Stimulated activated naive B cell treated with anti-CD40 and anti-IgM and Interleukin-4, amounts not matched to agents 10 μg/mL and 1 μg/mL and 100 μg/mL, for 72 hours (primary cell): ENCODE data around the gene ANKRD63.

Experiments used
- ATAC-seq, 2 donors: fragments of 150-1000 bp; cut with Tn5 transposase; replicated peaks; 2 replicates each; pipeline ENCODE4 v1.10.0; 2021; ENCODE audit warnings: moderate library complexity in 1 of 2
- DNase-seq: peaks from one replicate; pipeline ENCODE4 v3.0.0; 2021
- H3K27ac Mint-ChIP-seq: one replicate; pipeline ENCODE4 v1.8.0; 2022; ENCODE audit warnings: mild to moderate bottlenecking, mixed read lengths
- H3K27me3 Mint-ChIP-seq, 2 donors: one replicate each; pipeline ENCODE4 v1.8.0; 2022; ENCODE audit warnings: mixed read lengths in 2 of 2
- H3K36me3 Mint-ChIP-seq, 2 donors: one replicate each; pipeline ENCODE4 v1.8.0; 2022; ENCODE audit warnings: mixed read lengths in 2 of 2, mild to moderate bottlenecking in 1 of 2
- H3K4me1 Mint-ChIP-seq, 2 donors: one replicate each; pipeline ENCODE4 v1.8.0; 2022; ENCODE audit warnings: mixed read lengths in 2 of 2, mild to moderate bottlenecking in 1 of 2
- H3K4me3 Mint-ChIP-seq, 2 donors: one replicate each; pipeline ENCODE4 v1.8.0; 2022; ENCODE audit warnings: mild to moderate bottlenecking in 2 of 2, mixed read lengths in 2 of 2, moderate library complexity in 1 of 2
- H3K9me3 Mint-ChIP-seq, 2 donors: one replicate each; pipeline ENCODE4 v1.8.0; 2022; ENCODE audit warnings: mixed read lengths in 2 of 2, mild to moderate bottlenecking in 1 of 2

The ANKRD63 gene, protein sequence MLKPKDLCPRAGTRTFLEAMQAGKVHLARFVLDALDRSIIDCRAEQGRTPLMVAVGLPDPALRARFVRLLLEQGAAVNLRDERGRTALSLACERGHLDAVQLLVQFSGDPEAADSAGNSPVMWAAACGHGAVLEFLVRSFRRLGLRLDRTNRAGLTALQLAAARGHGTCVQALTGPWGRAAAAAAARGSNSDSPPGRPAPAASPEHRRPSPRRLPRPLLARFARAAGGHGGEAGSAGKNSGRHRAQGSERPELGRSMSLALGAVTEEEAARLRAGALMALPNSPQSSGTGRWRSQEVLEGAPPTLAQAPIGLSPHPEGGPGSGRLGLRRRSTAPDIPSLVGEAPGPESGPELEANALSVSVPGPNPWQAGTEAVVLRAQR

DNA sequence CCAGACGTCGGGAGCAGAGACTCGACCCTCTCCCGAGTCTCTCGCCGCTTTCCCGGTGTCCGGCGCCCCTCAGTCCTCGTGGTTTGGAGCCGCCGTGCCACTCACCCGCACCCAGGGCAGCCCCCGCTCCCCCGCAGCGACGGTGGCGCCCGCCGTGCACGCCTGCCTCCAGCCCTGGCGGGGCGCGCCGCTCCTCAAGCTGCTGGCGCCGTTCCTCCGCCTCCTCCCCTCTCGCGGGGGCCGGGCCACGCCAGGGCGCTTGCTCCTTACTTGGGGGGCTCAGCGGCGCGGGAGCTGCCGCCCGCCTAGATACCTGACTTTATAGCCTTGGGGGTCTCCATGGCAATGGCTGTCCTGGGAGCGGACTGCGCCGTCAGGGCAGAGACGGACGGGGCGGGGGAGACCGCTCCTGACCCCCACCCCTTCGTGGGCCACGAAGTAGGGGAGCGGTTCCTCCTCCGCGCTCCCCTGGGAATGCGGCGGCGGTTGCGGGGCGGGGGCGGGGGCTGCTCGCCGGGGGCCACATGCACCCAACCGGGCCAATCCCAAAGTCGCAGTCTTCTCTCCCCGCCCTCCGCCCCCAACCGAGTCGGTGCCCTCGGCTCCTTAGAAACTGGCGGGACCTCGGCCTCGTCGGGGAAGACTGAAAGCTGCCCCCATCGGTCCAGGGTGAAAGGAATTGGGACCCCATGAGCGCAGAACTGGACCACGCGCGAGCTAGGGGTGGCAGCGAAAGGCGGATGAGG is at the start of gene ANKRD63:
Gene ANKRD63 (minus strand): TSS at position 196 of the 746 bp plus-strand sequence. CDS start 478 bp downstream, outside the sequence.
- Mint-ChIP-seq H3K4me1 (peaks cover 14 to 31% of the 10 kb centered on the region in 2 donors), H3K27me3 (peaks cover 21 to 33% of the 10 kb centered on the region in 2 donors), H3K36me3 (peaks cover 2 to 5% of the 10 kb centered on the region in 2 donors), H3K9me3 (no peaks in the 10 kb centered on the region), H3K4me3 (peak within 1 kb of the TSS; percentile 79 to 83), H3K27ac (peak within 1 kb of the TSS; percentile 81)
- ATAC-seq: peak; percentile 62 to 67
- peak; percentile 29 for DNase-seq

- Mint-ChIP-seq H3K4me3 (no peak overlapping the region), H3K27ac (no peak overlapping the region), H3K27me3 (peaks cover 4 to 24% of the 10 kb centered on the region in 2 donors), H3K36me3 (peaks cover 8 to 11% of the 10 kb centered on the region in 2 donors), H3K4me1 (peaks cover 34 to 77% of the 10 kb centered on the region in 2 donors), H3K9me3 (no peaks in the 10 kb centered on the region)
- ATAC-seq (no peak), DNase-seq (no peak)
Measured at GRCh38 chr15:40332113-40332781, 49.4 kb upstream of the ANKRD63 start.

DNA sequence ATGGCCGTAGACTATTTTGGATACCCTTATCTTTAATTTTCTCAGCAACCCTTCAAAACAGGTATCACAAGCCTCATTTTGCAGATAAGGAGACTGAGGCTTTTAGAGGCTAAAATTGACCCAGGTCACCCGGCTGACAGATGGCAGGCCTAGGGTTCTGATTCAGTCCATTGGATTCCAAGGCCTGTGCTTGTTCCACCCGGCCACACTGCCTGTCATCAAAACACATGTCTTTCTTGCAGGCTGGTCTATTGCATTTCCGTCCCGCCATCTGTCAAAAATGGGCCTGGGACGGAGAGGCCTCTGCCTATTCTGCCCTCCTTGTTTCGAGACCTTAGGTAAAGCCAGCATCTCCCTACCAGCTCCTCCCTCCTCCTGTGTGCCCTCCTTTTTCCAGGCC is 48.8 kb upstream of the ANKRD63 start:
- H3K4me1 Mint-ChIP-seq: peaks cover 33 to 71% of the 10 kb centered on the region in 2 donors
- peaks cover 0 to 19% of the 10 kb centered on the region in 2 donors for H3K27me3 Mint-ChIP-seq
- H3K4me3 Mint-ChIP-seq: no peak overlapping the region
- peaks cover 8 to 12% of the 10 kb centered on the region in 2 donors for H3K36me3 Mint-ChIP-seq
- DNase-seq (no peak), ATAC-seq (no peak)
- H3K27ac Mint-ChIP-seq: no peak overlapping the region
- H3K9me3 Mint-ChIP-seq: no peaks in the 10 kb centered on the region

- Mint-ChIP-seq H3K9me3 (no peaks in the 10 kb centered on the region), H3K27ac (no peak overlapping the region), H3K4me3 (no peak overlapping the region), H3K36me3 (peaks cover 10 to 15% of the 10 kb centered on the region in 2 donors), H3K27me3 (peaks cover 0 to 14% of the 10 kb centered on the region in 2 donors), H3K4me1 (peaks cover 31 to 65% of the 10 kb centered on the region in 2 donors)
- no peak for DNase-seq
- ATAC-seq: no peak
Measured at GRCh38 chr15:40331026-40331425, 48.2 kb upstream of the ANKRD63 start.

GRCh38 chr15:40330368-40330836 is 47.5 kb upstream of the ANKRD63 start:
- Mint-ChIP-seq H3K4me1 (peaks cover 28 to 65% of the 10 kb centered on the region in 2 donors), H3K4me3 (no peak overlapping the region), H3K36me3 (peaks cover 10 to 15% of the 10 kb centered on the region in 2 donors), H3K27ac (no peak overlapping the region), H3K27me3 (peaks cover 0 to 10% of the 10 kb centered on the region in 2 donors), H3K9me3 (no peaks in the 10 kb centered on the region)
- ATAC-seq (no peak), DNase-seq (no peak)

DNA sequence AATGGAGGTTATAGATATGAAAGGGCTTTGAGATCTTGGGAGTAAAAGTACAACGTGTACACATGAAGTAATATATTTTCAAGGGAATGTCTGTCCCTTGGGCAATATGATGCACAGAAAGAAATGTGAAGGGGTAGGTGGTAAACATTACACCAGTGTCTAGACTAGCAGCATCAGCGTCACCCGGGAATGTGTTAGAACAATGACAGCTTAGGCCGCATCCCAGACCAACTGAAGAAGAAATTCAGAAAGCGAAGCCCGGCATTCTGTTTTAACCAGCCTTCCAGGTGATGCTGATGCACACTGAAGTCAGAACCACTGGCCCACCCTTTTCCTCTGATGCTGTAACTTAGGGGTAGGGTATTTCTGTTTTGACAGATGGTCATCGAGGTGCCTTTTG is 46.9 kb upstream of the ANKRD63 start:
- Mint-ChIP-seq H3K27me3 (peaks cover 0 to 10% of the 10 kb centered on the region in 2 donors), H3K4me3 (no peak overlapping the region), H3K4me1 (peaks cover 29 to 65% of the 10 kb centered on the region in 2 donors), H3K9me3 (no peaks in the 10 kb centered on the region), H3K36me3 (peaks cover 10 to 18% of the 10 kb centered on the region in 2 donors), H3K27ac (no peak overlapping the region)
- DNase-seq: no peak
- ATAC-seq: no peak

GRCh38 chr15:40328751-40329150 is 45.9 kb upstream of the ANKRD63 start:
- Mint-ChIP-seq H3K4me3 (no peak overlapping the region), H3K36me3 (peaks cover 7 to 18% of the 10 kb centered on the region in 2 donors), H3K27me3 (peaks cover 0 to 10% of the 10 kb centered on the region in 2 donors), H3K27ac (no peak overlapping the region), H3K4me1 (peaks cover 21 to 58% of the 10 kb centered on the region in 2 donors), H3K9me3 (no peaks in the 10 kb centered on the region)
- ATAC-seq (no peak), DNase-seq (no peak)

- peaks cover 18 to 55% of the 10 kb centered on the region in 2 donors for H3K4me1 Mint-ChIP-seq
- DNase-seq (no peak), ATAC-seq (no peak)
- peaks cover 7 to 18% of the 10 kb centered on the region in 2 donors for H3K36me3 Mint-ChIP-seq
- H3K9me3 Mint-ChIP-seq: no peaks in the 10 kb centered on the region
- no peak overlapping the region for H3K27ac Mint-ChIP-seq
- no peak overlapping the region for H3K4me3 Mint-ChIP-seq
- H3K27me3 Mint-ChIP-seq: peaks cover 0 to 10% of the 10 kb centered on the region in 2 donors
Measured at GRCh38 chr15:40328176-40328575, 45.3 kb upstream of the ANKRD63 start.

DNA sequence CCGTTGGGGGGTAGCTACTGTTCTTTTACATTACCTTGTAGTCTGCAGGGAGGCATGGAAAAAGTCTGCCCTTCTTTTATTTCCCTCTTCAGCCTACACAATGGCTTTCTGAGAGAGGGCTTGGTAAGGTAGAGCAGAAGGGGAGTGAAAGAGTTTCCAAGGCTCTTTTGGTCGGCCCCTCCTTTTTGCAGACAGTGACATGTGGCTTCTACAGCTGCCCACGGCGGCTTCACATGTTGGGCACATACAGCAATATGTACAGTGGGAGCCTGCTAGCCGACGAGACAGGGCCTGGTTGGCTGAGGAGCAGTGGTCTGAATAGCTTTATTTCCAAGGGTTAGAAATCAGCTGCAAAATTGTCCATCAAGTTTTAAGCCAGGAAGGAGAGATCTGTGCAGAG is 44.6 kb upstream of the ANKRD63 start:
- no peak overlapping the region for H3K4me3 Mint-ChIP-seq
- peaks cover 16 to 54% of the 10 kb centered on the region in 2 donors for H3K4me1 Mint-ChIP-seq
- no peaks in the 10 kb centered on the region for H3K9me3 Mint-ChIP-seq
- DNase-seq (no peak), ATAC-seq (no peak)
- H3K36me3 Mint-ChIP-seq: peaks cover 7 to 15% of the 10 kb centered on the region in 2 donors
- H3K27ac Mint-ChIP-seq: no peak overlapping the region
- peaks cover 0 to 10% of the 10 kb centered on the region in 2 donors for H3K27me3 Mint-ChIP-seq

- ATAC-seq (no peak), DNase-seq (no peak)
- Mint-ChIP-seq H3K4me3 (no peak overlapping the region), H3K36me3 (peaks cover 7 to 15% of the 10 kb centered on the region in 2 donors), H3K4me1 (peaks cover 21 to 61% of the 10 kb centered on the region in 2 donors), H3K9me3 (no peaks in the 10 kb centered on the region), H3K27me3 (peaks cover 0 to 10% of the 10 kb centered on the region in 2 donors), H3K27ac (no peak overlapping the region)
Measured at GRCh38 chr15:40325700-40326099, 42.8 kb upstream of the ANKRD63 start.

GRCh38 chr15:40325188-40325587 is 42.3 kb upstream of the ANKRD63 start:
- H3K27me3 Mint-ChIP-seq: peaks cover 0 to 10% of the 10 kb centered on the region in 2 donors
- peak overlapping the region; percentile 73 to 76 for H3K4me3 Mint-ChIP-seq
- no peak for DNase-seq
- no peak for ATAC-seq
- no peaks in the 10 kb centered on the region for H3K9me3 Mint-ChIP-seq
- peaks cover 21 to 61% of the 10 kb centered on the region in 2 donors for H3K4me1 Mint-ChIP-seq
- peaks cover 7 to 15% of the 10 kb centered on the region in 2 donors for H3K36me3 Mint-ChIP-seq
- no peak overlapping the region for H3K27ac Mint-ChIP-seq

DNA sequence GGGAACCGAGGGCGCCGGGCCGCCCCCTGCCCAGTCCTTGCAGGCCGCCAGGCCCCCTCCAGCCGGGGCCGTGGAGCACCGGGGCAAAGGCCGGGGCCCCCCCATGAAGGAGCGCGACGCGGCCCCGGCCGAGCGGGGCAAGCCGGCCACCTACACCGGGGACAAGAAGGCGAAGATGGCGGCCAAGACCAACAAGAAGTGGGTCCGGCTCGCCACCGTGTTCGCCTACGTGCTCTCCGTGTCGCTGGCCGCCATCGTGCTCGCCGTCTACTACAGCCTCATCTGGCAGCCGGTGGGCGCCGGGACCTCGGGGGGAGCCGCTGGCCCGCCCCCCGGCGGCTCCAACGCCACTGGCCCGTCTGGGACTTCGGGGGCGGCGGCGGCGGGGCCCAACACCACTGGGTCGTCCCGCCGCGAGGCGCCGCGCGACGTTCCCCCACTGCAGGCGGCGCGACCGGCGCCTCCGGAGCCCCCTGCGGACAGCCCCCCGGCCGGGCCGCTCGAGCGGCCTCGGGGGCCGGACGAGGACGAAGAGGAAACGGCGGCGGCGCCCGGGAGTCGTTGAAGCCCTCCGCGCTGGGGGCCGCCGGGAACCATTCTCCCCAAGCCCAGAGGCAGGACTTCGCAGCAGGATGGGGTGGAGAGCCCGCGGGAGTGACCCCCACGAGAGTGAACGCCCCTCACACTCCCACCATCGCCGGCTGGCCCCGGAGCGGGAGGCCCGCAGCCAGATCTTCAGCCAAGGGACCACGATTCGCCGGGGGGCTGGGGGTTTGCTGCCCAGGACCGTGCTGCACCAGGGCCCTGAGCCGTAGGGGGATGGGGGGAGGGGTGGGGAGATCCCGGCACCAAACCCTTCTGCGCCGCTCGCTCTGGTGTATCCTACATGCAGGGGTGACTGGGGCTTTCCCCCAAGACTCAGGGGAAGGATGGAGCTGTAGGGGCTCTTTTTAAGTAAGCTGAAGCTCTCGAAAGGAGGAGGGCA is 41.4 kb upstream of the ANKRD63 start:
- H3K27me3 Mint-ChIP-seq: peaks cover 0 to 6% of the 10 kb centered on the region in 2 donors
- peaks cover 21 to 57% of the 10 kb centered on the region in 2 donors for H3K4me1 Mint-ChIP-seq
- peak overlapping the region; percentile 73 to 76 for H3K4me3 Mint-ChIP-seq
- H3K27ac Mint-ChIP-seq: peak overlapping the region; percentile 62
- H3K9me3 Mint-ChIP-seq: no peaks in the 10 kb centered on the region
- peaks cover 7 to 15% of the 10 kb centered on the region in 2 donors for H3K36me3 Mint-ChIP-seq
- peak; percentile 17 to 27 for ATAC-seq
- DNase-seq: no peak
